ENCODE data around the gene TAOK1.
"Not testable (repeated sequence)": the region's sequence is repeated elsewhere in the genome, so short reads cannot be mapped to it uniquely, and the experiment has no call there.

Gene TAOK1

DNA sequence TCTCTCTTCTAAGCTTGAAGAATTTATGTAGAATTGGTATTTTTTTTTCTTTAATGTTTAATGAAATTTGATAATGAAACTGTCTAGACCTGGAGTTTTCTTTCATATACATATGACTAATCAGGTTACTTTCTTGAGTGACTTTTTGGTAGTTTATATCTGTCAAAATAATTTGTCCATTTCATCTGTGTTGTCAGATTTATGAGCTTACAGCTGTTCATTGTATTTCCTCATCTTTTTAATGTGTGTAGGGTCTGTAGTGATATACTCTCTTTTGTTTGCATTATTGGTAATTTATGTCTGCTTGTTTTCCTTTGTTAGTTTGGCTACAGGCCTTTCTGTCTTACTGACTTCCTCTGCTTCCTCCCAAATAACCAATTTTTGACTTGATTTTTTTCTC lies 55.7 kb downstream of the TAOK1 start:
- no peak for DNase-seq (ENCODE audit: low read depth in 2 of 2)

DNA sequence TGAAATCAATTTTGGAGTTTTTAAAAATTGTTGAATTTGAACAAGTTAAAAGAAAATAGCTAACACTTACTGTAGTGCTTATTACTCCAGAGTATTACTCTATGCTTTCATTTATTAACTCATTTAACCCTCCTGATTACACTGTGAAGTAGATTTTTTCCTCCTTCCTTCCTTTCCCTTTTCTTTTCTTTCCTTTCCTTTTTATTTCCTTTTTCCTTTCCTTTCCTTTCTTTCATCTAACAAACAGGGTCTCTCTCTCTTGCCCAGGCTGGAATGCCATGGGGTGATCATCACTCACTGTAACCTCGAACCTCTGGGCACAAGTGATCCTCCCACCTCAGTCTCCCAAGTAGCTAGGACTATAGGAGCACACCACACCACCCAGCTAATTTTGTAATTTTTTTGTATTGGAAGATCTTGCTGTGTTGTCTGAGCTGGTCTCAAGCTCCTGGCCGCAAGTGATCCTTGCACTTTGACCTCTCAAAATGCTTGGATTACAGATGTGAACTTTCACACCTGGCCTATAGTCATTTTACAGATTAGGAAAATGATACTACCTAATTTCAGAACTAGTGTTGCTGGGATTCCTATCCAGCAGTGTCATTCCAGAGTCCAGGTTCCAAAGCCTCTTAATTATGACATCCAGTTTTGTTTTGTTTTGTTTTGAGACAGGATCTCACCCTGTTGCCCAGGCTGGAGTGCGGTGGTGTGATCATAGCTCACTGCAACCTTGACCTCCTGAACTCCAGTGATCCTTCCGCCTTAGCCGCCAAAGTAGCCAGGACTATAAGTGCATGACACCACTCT lies 59.9 kb downstream of the TAOK1 start:
- no peak for DNase-seq (ENCODE audit: low read depth in 2 of 2)

DNA sequence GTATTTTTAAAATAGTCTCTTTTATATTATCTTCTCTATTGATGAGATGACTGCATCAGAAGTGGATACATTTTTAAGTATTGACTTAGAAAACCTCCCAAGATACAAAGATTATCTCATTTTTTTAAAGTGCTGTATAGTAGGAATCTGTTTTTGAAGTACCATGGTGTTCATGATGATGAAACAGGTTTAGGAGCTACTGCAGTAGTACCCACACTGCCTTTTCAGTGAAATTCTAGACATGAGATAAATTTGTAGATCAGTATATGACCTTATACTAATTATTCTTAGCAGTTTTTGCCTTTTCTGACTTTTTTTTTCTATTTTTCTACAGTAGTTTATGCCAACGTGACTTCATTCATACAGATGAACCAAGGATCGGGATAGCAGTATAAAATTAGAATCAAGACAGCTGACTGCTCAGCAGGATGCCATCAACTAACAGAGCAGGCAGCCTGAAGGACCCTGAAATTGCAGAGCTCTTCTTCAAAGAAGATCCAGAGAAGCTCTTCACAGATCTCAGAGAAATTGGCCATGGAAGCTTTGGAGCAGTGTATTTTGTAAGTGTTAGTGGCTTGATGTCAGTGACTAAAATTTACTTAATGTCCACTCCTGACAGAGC lies 61.1 kb downstream of the TAOK1 start:
- DNase-seq (ENCODE audit: low read depth in 2 of 2) = no peak

DNA sequence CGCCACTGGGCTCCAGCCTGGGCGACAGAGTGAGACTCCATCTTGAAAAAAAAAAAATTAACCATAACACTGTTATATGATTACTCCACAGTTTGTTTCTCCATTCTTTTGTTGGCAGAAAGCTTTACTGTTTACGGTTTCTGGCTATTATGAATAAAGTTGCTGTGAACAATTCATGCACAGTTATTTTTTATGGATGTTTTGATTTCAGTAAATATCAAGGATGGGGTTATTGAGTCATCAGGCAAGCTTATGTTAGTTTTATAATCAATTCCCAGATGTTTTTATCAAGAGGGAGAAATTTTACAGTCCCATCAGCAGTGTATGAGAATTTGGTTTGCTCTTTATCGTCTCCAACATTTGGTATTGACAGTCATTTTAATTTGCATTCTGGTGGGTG lies 67.9 kb downstream of the TAOK1 start:
- DNase-seq (ENCODE audit: low read depth in 2 of 2) = no peak

DNA sequence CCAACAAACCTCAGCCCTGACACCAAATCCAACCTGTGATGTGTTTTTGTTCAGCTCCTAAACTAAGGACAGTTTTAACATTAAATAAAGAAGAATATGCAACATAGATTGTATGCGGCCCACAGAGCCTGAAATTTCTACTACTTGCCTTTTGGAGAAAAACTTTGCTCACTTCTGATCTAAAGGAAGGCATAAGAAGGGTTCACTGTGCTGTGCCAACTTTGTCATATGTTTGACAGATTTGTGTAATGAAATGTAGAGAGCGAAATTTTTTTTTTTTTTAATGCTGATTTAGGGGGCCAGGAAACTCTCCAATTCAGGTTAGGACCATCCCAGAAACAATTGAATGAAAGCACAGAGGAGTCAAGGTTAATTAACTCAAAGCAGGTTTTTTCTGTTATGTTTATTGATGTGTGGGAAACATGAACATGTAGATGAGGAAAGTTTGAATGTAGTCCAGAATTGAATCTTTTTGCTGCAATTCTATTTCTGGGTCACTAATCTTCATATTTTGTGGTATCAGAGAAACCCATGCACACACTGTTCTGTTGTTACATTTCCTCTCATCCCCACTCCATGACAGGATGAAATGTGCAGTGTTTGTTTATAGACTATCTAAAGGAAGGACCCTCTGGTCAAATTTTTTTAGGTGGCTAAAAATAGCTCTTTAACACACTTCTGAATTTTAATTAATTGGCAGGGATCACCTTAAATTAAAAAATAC lies 71.5 kb downstream of the TAOK1 start:
- no peak for DNase-seq (ENCODE audit: low read depth in 2 of 2)

DNA sequence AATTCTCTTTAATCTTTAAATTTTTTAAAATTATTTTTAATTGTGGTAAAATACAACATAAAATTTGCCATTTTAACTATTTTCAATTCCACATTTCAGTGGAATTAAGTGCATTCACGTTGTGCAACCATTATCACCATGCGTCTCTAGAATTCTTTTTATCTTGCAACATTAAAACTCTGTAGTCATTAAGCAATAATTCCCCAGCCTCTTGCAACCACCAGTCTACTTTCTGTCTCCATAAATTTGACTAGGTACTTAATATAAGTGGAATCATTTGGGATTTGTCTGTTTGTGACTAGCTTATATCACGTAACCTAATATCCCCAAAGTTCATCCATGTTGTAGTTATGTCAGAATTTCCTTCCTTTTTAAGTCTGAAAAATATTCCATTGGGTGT lies 79.1 kb downstream of the TAOK1 start:
- DNase-seq (ENCODE audit: low read depth in 2 of 2) = no peak

DNA sequence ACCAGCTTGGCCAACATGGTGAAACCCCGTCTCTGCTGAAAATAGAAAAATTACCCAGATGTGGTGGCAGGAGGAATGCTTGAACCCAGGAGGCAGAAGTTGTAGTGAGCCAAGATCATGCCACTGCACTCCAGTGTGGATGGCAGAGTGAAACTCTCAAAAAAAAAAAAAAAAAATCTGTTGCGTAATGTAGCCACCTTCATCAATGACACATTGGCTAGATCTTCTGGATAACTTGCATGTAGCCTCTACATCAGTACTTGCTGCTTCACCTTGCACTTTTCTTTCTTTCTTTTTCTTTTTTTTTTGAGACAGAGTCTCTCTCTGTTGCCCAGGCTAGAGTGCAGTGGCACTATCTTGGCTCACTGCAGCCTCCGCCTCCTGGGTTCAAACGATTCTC lies 83.3 kb downstream of the TAOK1 start:
- DNase-seq (ENCODE audit: low read depth in 2 of 2) = not testable (repeated sequence)

DNA sequence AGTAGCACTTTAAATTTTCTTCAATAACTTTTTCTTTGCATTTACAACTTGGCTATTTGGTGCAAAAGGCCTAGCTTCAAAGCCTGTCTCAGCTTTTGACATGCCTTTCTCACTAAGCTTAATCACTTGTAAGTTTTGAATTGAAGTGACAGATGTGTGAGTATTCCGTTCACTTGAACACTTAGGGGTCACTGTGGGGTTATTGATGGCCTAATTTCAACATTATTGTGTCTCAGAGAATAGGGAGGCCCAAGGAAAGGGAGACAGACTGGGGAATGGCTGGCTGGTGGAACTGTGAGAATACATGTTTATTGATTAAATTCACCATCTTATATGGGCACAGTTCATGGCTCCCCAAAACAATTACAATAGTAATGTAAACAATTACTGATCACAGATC lies 84.1 kb downstream of the TAOK1 start:
- DNase-seq (ENCODE audit: low read depth in 2 of 2) = no peak

DNA sequence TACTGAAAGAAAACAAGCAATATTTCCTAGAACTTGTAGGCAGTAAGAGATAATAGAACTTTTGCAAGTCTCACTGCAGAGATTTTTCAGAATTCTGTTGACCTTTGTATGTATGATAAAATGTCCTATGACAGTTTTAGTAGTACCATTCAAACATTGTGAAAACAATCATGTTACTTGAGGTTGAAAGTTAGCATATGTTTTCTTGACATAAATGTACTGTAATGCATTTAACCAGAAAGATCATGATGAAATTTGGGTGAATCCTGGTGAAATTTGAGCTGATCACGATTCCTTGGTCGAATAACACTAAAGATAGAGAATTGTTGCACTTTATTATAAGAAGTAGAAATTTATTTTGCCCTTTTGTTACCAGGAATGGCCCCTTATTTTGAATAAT lies 85.7 kb downstream of the TAOK1 start:
- no peak for DNase-seq (ENCODE audit: low read depth in 2 of 2)

DNA sequence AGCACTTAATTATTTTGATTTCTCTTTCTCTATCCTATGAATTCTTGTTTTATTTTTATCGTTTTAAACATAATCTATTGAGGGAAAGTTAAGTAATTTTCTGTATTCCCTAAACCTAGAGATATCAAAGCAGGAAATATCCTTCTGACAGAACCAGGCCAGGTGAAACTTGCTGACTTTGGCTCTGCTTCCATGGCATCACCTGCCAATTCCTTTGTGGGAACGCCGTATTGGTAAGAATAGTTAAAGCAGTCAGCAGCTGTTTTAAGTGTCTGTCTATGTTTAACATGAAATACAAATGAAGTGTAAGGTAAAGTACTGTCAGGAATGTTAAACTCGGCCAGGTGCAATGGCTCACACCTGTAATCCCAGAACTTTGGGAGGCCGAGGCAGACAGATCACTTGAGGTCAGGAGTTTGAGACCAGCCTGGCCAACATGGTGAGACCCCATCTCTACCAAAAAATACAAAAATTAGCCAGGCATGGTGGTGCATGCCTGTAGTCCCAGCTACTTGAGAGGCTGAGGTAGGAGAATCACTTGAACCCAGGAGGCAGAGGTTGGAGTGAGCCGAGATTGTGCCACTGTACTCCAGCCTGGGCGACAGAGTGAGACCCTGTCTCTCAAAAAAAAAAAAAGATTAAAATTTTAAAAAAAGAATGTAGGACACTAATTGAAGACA lies 90.2 kb downstream of the TAOK1 start:
- DNase-seq (ENCODE audit: low read depth in 2 of 2) = not testable (repeated sequence)

DNA sequence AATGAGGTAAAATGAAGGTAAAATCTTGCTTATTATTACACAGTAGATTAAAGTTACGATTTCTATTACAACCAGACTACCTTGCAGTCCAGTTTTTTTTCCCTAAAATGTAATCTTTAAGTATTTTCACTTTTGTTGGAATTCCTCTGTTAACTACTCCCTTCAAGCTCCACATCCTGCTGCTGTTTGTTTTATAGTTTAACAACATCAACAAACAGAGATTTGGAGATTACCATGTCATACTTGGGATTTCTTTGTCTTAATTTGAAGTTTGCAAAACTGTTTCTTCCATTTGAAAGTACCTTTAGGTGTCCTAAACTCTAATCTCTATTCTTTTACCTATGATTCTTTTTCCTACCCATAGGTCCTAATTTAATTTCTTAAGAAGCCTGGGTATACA lies 93.3 kb downstream of the TAOK1 start:
- no peak for DNase-seq (ENCODE audit: low read depth in 2 of 2)

DNA sequence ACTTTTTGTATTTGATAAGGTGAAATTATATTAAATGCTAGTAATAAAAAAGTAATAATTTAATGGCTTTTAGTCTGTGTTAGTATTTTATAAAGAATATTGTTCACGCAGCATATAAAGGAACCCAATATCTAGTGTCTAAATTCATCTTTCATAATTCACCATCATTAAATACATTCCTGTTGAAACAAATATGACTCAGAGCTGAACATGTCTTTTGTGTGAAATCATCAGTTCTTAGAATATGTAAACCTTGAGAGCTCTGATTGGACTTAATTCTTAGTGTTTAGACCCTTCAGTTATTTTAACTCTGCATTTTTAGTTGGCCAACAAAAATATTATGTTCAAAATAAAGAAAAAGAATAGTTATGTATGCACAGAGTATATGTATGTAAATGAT lies 104.8 kb downstream of the TAOK1 start:
- no peak for DNase-seq (ENCODE audit: low read depth in 2 of 2)

DNA sequence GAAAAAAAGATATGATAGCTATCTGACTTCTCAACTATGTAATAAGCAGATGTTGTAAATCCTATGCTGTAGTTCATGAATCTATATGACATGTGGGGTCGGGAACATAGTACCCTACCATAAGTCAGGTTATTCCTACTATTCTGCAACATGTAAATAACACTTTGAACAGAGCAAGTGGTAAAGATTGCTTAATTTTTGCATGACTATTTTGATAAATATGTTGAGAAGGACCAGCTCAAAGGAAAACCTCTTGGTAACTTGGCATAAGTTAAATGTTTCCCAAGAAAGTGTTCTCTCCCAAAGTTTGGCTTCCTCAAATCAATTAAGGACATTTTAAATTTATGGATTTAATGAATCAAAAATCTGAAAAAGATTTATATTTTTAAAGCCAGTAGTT lies 114.5 kb downstream of the TAOK1 start:
- no peak for DNase-seq (ENCODE audit: low read depth in 2 of 2)

DNA sequence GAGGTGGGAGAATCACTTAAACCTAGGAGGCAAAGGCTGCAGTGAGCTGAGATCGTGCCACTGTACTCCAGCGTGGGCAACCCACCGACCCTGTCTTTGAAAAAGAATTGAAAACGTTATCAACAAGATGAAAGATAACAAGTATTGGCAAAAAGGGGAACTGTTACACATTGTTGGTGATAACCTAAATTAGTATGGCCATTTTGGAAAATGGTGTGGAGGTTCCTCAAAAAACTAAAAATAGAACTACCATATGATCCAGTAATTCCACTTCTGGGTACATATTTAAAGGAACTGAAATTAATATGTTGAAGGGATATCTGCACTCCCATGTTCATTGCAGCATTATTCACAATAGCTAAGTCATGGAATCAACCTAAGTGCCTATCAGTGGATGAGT lies 115.7 kb downstream of the TAOK1 start:
- no peak for DNase-seq (ENCODE audit: low read depth in 2 of 2)

DNA sequence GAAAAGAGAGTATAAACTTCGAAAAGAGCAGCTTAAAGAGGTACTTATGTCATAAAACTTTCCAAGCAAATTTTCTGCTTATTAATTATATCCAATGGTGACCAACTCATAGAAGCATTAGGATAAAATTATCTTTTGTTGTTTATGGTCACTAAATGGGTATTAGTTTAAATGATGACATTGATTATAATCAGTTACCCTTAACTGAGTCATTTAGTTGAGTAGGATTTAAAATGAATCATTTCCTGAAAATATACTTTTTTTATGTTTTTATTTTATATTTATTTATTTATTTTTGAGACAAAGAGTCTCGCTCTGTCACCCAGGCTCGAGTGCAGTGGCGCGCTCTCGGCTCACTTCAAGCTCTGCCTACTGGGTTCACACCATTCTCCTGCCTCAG lies 120.8 kb downstream of the TAOK1 start:
- DNase-seq (ENCODE audit: low read depth in 2 of 2) = no peak

DNA sequence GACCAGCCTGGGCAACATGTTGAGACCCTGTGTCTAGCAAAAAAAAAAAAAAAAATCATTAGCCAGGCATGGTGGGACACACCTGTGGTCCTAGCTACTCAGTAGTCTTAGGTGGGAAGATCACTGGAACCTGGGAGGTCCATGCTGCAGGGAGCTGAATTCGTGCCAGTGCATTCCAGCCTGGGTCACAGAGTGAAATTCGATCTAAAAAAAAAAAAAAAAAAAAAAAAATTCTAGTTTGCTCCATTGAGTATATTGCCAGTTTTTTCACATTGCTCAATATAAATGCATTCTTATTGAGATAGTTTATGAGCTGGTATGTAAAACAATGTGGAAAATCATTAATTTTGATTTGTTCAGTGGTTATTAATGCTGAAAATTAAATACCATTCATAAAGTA lies 124.6 kb downstream of the TAOK1 start:
- no peak for DNase-seq (ENCODE audit: low read depth in 2 of 2)

DNA sequence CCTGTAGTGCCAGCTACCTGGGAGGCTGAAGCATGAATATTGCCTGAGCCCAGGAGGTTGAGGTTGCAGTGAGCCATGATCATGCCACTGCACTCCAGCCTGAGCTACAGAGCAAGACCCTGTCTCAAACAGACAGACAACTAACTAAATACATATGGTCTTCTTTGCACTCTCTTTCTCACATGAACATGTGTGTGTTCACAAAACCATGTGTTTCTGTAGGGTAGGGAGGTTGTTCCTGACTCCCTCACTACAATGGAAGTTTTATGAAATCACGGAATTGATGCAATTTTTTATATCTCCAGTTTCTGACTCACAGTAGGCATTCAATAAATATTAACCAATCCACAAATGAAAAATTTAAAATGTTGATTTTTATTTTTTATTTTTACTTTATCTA lies 128.2 kb downstream of the TAOK1 start:
- DNase-seq (ENCODE audit: low read depth in 2 of 2) = no peak

DNA sequence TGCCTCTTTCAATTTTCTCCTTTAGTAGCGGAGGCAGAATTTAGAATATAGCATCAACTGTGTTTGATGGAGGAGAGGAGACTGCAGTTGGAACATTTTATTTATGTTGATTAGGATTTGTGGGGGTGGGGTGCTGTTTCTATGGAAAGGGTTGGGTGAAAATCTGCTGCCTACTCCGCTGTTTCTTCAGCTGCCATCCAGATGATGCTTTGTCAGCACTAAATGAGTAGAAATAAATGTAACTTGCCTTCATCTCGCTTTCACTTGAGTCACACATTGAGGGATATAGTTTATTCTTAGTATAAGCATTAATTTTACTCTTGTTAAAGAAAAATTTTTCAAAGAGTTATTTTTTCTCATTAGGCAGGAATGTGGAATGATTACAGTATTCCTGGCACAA lies 134.5 kb downstream of the TAOK1 start:
- DNase-seq (ENCODE audit: low read depth in 2 of 2) = no peak

DNA sequence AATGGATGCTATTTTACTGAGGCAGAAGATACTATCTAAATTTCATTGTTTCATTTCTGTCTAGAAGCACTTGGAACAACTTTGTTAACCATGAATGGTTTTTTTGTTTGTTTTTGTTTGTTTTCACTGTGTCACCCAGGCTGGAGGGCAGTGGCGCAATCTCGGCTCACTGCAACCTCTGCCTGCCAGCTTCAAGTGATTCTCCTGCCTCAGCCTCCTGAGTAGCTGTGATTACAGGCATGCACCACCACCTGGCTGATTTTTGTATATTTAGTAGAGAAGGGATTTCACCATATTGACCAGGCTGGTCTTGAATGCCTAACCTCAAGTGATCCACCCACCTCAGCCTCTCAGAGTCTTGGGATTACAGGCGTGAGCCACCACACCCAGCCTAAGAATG lies 136.2 kb downstream of the TAOK1 start:
- no peak for DNase-seq (ENCODE audit: low read depth in 2 of 2)

DNA sequence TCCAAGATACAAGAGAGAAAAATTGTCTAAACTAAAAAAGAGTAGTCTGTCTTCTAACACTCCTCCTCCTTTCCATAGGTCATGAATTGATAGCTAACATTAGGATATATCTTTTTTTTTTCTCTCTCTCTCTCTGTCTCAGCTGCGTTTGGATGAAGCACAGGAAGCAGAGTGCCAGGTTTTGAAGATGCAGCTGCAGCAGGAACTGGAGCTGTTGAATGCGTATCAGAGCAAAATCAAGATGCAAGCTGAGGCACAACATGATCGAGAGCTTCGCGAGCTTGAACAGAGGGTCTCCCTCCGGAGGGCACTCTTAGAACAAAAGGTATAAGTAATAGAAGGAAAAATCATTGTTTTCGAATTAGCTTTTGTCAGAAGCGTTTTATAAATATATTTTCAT lies 143.8 kb downstream of the TAOK1 start:
- no peak for DNase-seq (ENCODE audit: low read depth in 2 of 2)

DNA sequence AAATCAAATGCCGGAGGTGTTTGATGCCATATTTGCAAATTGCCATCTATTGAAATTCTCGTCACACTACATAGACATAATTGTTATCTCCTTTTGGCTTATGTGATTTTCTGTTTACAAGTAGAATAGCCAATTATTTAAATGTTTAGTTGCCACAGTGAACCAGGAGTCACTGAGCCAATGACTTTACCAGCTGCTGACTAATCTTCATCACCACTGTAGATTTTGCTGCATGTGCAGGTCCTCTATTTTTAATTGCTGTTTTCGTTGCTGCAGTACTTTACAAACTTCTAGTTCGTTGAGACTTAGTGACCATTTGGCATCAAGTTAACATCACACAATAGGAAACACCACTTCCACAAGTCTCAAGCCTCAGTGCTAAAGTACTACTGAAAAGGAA lies 153.9 kb downstream of the TAOK1 start:
- no peak for DNase-seq (ENCODE audit: low read depth in 2 of 2)

DNA sequence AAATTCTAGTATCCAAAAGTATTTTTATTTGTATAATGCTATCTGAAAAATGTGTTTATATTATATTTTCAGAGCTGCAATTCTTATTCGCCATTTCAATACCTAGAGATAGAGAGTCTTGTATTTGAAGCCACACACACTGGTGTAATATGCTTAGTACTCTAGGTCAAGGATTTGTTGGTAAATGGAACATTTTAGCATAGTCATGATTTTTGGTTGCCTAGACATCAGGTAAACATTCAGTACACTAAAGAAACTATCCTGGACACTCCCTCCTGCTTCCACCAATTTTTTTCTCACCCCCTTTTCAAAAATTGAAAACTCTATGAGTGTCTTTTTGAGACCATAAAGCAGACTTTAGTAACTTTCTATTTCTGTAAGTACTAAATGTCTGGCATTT lies 155.9 kb downstream of the TAOK1 start:
- no peak for DNase-seq (ENCODE audit: low read depth in 2 of 2)

DNA sequence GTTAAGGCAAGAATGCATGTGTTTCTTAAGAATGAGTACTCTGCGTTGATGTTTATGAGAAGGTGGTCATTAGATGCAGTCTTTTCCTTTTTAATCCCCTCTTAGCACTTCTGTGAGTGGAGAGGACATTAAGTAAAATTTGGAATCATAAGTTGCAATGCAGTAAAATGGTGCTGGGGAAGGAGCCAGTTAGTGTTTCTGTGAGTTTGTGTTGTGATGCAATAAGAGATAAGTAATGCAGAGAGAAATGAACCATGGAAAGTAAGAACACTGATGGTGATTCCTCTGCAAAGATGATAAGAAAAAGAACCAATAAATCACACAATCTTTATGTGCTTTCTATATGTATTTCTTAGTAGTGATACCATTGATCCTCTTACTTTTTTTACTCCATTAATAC lies 156.7 kb downstream of the TAOK1 start:
- no peak for DNase-seq (ENCODE audit: low read depth in 2 of 2)
